ENCODE measurements around the gene PUS1. TPM values are rescaled to one million over a fixed set of nuclear protein-coding genes. Genes with fewer than 3 reads are reported as not detected.

The PUS1 gene
- total RNA-seq, 2 experiments from 2014 or later: 43.5 to 78.3 TPM

GRCh38 chr12:131990066-131990979, 61.2 kb downstream of the PUS1 start:
- no peaks in the 10 kb centered on the region for H3K9me3 ChIP-seq (ENCODE audit: low read length)
- H3K79me2 ChIP-seq (ENCODE audit: insufficient read depth, low read depth, low read length): no peaks in the 10 kb centered on the region
- intact Hi-C loops (cut with micrococcal nuclease; ENCODE audit: unreplicated experiment): no loop called here
- H2AFZ ChIP-seq (ENCODE audit: low read length): no peak overlapping the region
- no peak overlapping the region for H3K4me3 ChIP-seq (ENCODE audit: low read depth, low read length, poor library complexity, severe bottlenecking)
- H3K9me2 ChIP-seq (ENCODE audit: insufficient read depth, low read length): no peaks in the 10 kb centered on the region
- ChIA-PET POLR2A (no interaction called here), CTCF (ENCODE audit: unreplicated experiment) (no interaction called here)
- H3K4me2 ChIP-seq (ENCODE audit: low read length): no peak overlapping the region
- no TSS peak for BruUV-seq (replicated peaks)
- DNase-seq (ENCODE audit: low spot score): no peak
- TF ChIP-seq EZH2phosphoT487 (IDR thresholded peaks at IDR 0.05; ENCODE audit: borderline replicate concordance, low read depth, low read length): no peak
- TF ChIP-seq CTCF (conservative IDR thresholded peaks at IDR 0.05; ENCODE audit: low read length): no peak
- no peaks in the 10 kb centered on the region for H3K4me1 ChIP-seq (ENCODE audit: insufficient read depth, low read length, poor library complexity, severe bottlenecking)
- H4K20me1 ChIP-seq (ENCODE audit: insufficient read depth, low read length): 0 out of 2 replicates have a peak, but pooled peaks cover 4% of the 10 kb centered on the region
- no peak overlapping the region for H3K27ac ChIP-seq (ENCODE audit: low read depth, low read length, poor library complexity, severe bottlenecking)
- H3K36me3 ChIP-seq (ENCODE audit: insufficient read depth, low read length): peaks cover 90% of the 10 kb centered on the region

- TF ChIP-seq EZH2phosphoT487 (IDR thresholded peaks at IDR 0.05; ENCODE audit: borderline replicate concordance, low read depth, low read length): no peak
- TF ChIP-seq CTCF (conservative IDR thresholded peaks at IDR 0.05; ENCODE audit: low read length): no peak
- Histone ChIP-seq H4K20me1 (ENCODE audit: insufficient read depth, low read length) (0 out of 2 replicates have a peak, but pooled peaks cover 4% of the 10 kb centered on the region), H3K36me3 (ENCODE audit: insufficient read depth, low read length) (peaks cover 86% of the 10 kb centered on the region), H3K4me1 (ENCODE audit: insufficient read depth, low read length, poor library complexity, severe bottlenecking) (no peaks in the 10 kb centered on the region), H3K79me2 (ENCODE audit: insufficient read depth, low read depth, low read length) (no peaks in the 10 kb centered on the region), H3K27ac (ENCODE audit: low read depth, low read length, poor library complexity, severe bottlenecking) (no peak overlapping the region), H3K9me3 (ENCODE audit: low read length) (no peaks in the 10 kb centered on the region), H2AFZ (ENCODE audit: low read length) (no peak overlapping the region), H3K4me2 (ENCODE audit: low read length) (no peak overlapping the region), H3K4me3 (ENCODE audit: low read depth, low read length, poor library complexity, severe bottlenecking) (no peak overlapping the region), H3K9me2 (ENCODE audit: insufficient read depth, low read length) (no peaks in the 10 kb centered on the region)
- ChIA-PET POLR2A (no interaction called here), CTCF (ENCODE audit: unreplicated experiment) (no interaction called here)
- intact Hi-C loops (cut with micrococcal nuclease; ENCODE audit: unreplicated experiment): no loop called here
- DNase-seq (ENCODE audit: low spot score): no peak
- no TSS peak for BruUV-seq (replicated peaks)
Measured at GRCh38 chr12:131990980-131991305, 61.9 kb downstream of the PUS1 start.

GRCh38 chr12:131991816-131992430, 62.8 kb downstream of the PUS1 start:
- CTCF ChIA-PET (ENCODE audit: unreplicated experiment): no interaction called here
- no peak overlapping the region for H3K27ac ChIP-seq (ENCODE audit: low read depth, low read length, poor library complexity, severe bottlenecking)
- 0 out of 2 replicates have a peak, but pooled peaks cover 4% of the 10 kb centered on the region for H4K20me1 ChIP-seq (ENCODE audit: insufficient read depth, low read length)
- no peak overlapping the region for H3K4me2 ChIP-seq (ENCODE audit: low read length)
- H3K36me3 ChIP-seq (ENCODE audit: insufficient read depth, low read length): peaks cover 83% of the 10 kb centered on the region
- intact Hi-C loops (cut with micrococcal nuclease; ENCODE audit: unreplicated experiment): no loop called here
- H3K4me1 ChIP-seq (ENCODE audit: insufficient read depth, low read length, poor library complexity, severe bottlenecking): no peaks in the 10 kb centered on the region
- no peak for TF ChIP-seq CTCF (conservative IDR thresholded peaks at IDR 0.05; ENCODE audit: low read length)
- H3K79me2 ChIP-seq (ENCODE audit: insufficient read depth, low read depth, low read length): no peaks in the 10 kb centered on the region
- no peak for DNase-seq (ENCODE audit: low spot score)
- H3K9me3 ChIP-seq (ENCODE audit: low read length): no peaks in the 10 kb centered on the region
- no TSS peak for BruUV-seq (replicated peaks)
- no peak overlapping the region for H3K4me3 ChIP-seq (ENCODE audit: low read depth, low read length, poor library complexity, severe bottlenecking)
- POLR2A ChIA-PET: no interaction called here
- no peak overlapping the region for H2AFZ ChIP-seq (ENCODE audit: low read length)
- no peaks in the 10 kb centered on the region for H3K9me2 ChIP-seq (ENCODE audit: insufficient read depth, low read length)
